AG09319 (cell line): ENCODE results near the gene RBBP7.

ENCODE experiments used
- DNase-seq: peaks from one replicate; pipeline ENCODE4 v3.0.0-alpha.2; 2010; ENCODE audit warnings: low read depth; ENCODE audit errors: extremely low read depth
- CTCF ChIP-seq: IDR thresholded peaks from 2 replicates; pipeline ENCODE4 v1.5.1; 2011; ENCODE audit warnings: low read depth, mild to moderate bottlenecking, inconsistent platforms, low read length, moderate library complexity

Gene RBBP7

GRCh38 chrX:16825264-16826035, 44.7 kb downstream of the RBBP7 start:
- no peak; the same call in 1 of the 2 replicates for TF ChIP-seq CTCF
- DNase-seq, result peak; percentile 8

GRCh38 chrX:16822723-16823122, 47.4 kb downstream of the RBBP7 start:
- TF ChIP-seq CTCF, result no peak
- DNase-seq, result no peak

GRCh38 chrX:16819634-16820033, 50.5 kb downstream of the RBBP7 start:
- no peak for DNase-seq
- no peak for TF ChIP-seq CTCF

GRCh38 chrX:16814597-16814996, 55.6 kb downstream of the RBBP7 start:
- no peak for TF ChIP-seq CTCF
- no peak for DNase-seq

- DNase-seq, result no peak
- TF ChIP-seq CTCF, result no peak
Observed at GRCh38 chrX:16807976-16808542, 62.1 kb downstream of the RBBP7 start.

- TF ChIP-seq CTCF, result peak; percentile 63
- no peak for DNase-seq
Observed at GRCh38 chrX:16807548-16807947, 62.6 kb downstream of the RBBP7 start.

- no peak for TF ChIP-seq CTCF
- no peak for DNase-seq
Observed at GRCh38 chrX:16804923-16805464, 65.2 kb downstream of the RBBP7 start.
